ENCODE data around the gene DCTPP1. TPM values are rescaled to one million over a fixed set of nuclear protein-coding genes. Genes with fewer than 3 reads are reported as not detected.

Gene DCTPP1
- total and polyA plus RNA-seq, 2 of the 4 experiments (the other 2 are of a cell fraction), result 24.9 to 45.5 TPM

GRCh38 chr16:30473231-30474073 lies 43.6 kb upstream of the DCTPP1 start:
- dilution Hi-C loops (cut with HindIII; ENCODE audit: low sequenced_read_pairs, unreplicated experiment) (no loop called here), in situ Hi-C loops (cut with MboI; ENCODE audit: low sequenced_read_pairs) (no loop called here), intact Hi-C loops (cut with micrococcal nuclease) (no loop called here)
- Histone ChIP-seq H2BK5ac (ENCODE audit: low read depth, low read length, poor library complexity, severe bottlenecking) (no peak overlapping the region), H2AK5ac (ENCODE audit: low read depth, low read length) (no peak overlapping the region), H2BK20ac (ENCODE audit: low read depth, low read length) (no peak overlapping the region), H3K79me1 (ENCODE audit: low read depth in 1 of 2, low read length in 2 of 2) (no peaks in the 10 kb centered on the region), H4K5ac (ENCODE audit: low read depth, low read length) (no peak overlapping the region), H4K8ac (ENCODE audit: low read depth in 2 of 2, low read length in 2 of 2) (no peak overlapping the region), H3K4ac (ENCODE audit: low read depth, low read length) (no peak overlapping the region), H2BK120ac (ENCODE audit: low read depth, low read length) (no peak overlapping the region), H3K18ac (ENCODE audit: low read depth, low read length) (no peak overlapping the region), H3K9ac (ENCODE audit: low read depth, low read length) (no peak overlapping the region), H2AK9ac (replicated peaks; ENCODE audit: low read depth, low read length, poor library complexity) (no peak overlapping the region), H3K9me3 (ENCODE audit: control insufficient read depth, insufficient read depth, low read length) (no peaks in the 10 kb centered on the region), H3K27ac (ENCODE audit: insufficient read depth, low read length) (no peak overlapping the region), H3K14ac (replicated peaks; ENCODE audit: low read depth, low read length) (no peak overlapping the region), H3K36me3 (ENCODE audit: control insufficient read depth, insufficient read depth, low read length) (no peaks in the 10 kb centered on the region), H2BK15ac (ENCODE audit: low read depth, low read length) (no peak overlapping the region), H4K20me1 (ENCODE audit: insufficient read depth, low read length) (no peaks in the 10 kb centered on the region), H4K91ac (ENCODE audit: insufficient read depth, low read depth, low read length) (no peak overlapping the region), H3K4me1 (ENCODE audit: control insufficient read depth, insufficient read depth, low read length) (no peaks in the 10 kb centered on the region), H3K4me2 (ENCODE audit: low read depth, low read length) (no peak overlapping the region), H3K9me1 (ENCODE audit: insufficient read depth, low read length) (no peaks in the 10 kb centered on the region), H3K4me3 (ENCODE audit: insufficient read depth, low read depth, low read length) (no peak overlapping the region), H2AFZ (replicated peaks; ENCODE audit: low read length, poor library complexity) (no peak overlapping the region), H3K27me3 (ENCODE audit: control insufficient read depth, insufficient read depth, low read length) (peaks cover 37% of the 10 kb centered on the region), H3K23ac (ENCODE audit: low read depth, low read length) (no peak overlapping the region), H3K56ac (ENCODE audit: extremely low read depth, insufficient read depth, low read length) (no peak overlapping the region)
- DNase-seq, result no peak
- POLR2A ChIA-PET (ENCODE audit: unreplicated experiment), result no interaction called here
- 57% methylated on average over 5 of the region's 19 CpGs; no CpG with 5 or more reads in 1 of the 2 experiments for WGBS, 2 experiments (ENCODE audit: extremely low coverage in 2 of 2, insufficient read length in 1 of 2)
- TF ChIP-seq, protein P1, sequence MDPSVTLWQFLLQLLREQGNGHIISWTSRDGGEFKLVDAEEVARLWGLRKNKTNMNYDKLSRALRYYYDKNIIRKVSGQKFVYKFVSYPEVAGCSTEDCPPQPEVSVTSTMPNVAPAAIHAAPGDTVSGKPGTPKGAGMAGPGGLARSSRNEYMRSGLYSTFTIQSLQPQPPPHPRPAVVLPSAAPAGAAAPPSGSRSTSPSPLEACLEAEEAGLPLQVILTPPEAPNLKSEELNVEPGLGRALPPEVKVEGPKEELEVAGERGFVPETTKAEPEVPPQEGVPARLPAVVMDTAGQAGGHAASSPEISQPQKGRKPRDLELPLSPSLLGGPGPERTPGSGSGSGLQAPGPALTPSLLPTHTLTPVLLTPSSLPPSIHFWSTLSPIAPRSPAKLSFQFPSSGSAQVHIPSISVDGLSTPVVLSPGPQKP (IDR thresholded peaks at IDR 0.05; ENCODE audit: borderline replicate concordance, low read depth, low read length), result no peak
- no peak for TF ChIP-seq RCOR1 (IDR thresholded peaks at IDR 0.05; ENCODE audit: insufficient replicate concordance, low read length)
- no peak for TF ChIP-seq NFE2L2 (IDR thresholded peaks at IDR 0.05; ENCODE audit: low read depth, low read length)
- TF ChIP-seq RFX5 (IDR thresholded peaks at IDR 0.05; ENCODE audit: low read depth, low read length), result no peak
- TF ChIP-seq CEBPB (IDR thresholded peaks at IDR 0.05; ENCODE audit: low read depth, low read length), result no peak
- no peak for TF ChIP-seq RAD21 (IDR thresholded peaks at IDR 0.05; ENCODE audit: low read length)
- no peak for TF ChIP-seq BHLHE40 (IDR thresholded peaks at IDR 0.05; ENCODE audit: low read depth, low read length)
- TF ChIP-seq, protein P2, sequence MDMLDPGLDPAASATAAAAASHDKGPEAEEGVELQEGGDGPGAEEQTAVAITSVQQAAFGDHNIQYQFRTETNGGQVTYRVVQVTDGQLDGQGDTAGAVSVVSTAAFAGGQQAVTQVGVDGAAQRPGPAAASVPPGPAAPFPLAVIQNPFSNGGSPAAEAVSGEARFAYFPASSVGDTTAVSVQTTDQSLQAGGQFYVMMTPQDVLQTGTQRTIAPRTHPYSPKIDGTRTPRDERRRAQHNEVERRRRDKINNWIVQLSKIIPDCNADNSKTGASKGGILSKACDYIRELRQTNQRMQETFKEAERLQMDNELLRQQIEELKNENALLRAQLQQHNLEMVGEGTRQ (IDR thresholded peaks at IDR 0.05; ENCODE audit: low read depth, low read length), result no peak
- TF ChIP-seq, protein P3, sequence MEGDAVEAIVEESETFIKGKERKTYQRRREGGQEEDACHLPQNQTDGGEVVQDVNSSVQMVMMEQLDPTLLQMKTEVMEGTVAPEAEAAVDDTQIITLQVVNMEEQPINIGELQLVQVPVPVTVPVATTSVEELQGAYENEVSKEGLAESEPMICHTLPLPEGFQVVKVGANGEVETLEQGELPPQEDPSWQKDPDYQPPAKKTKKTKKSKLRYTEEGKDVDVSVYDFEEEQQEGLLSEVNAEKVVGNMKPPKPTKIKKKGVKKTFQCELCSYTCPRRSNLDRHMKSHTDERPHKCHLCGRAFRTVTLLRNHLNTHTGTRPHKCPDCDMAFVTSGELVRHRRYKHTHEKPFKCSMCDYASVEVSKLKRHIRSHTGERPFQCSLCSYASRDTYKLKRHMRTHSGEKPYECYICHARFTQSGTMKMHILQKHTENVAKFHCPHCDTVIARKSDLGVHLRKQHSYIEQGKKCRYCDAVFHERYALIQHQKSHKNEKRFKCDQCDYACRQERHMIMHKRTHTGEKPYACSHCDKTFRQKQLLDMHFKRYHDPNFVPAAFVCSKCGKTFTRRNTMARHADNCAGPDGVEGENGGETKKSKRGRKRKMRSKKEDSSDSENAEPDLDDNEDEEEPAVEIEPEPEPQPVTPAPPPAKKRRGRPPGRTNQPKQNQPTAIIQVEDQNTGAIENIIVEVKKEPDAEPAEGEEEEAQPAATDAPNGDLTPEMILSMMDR (conservative IDR thresholded peaks at IDR 0.05; ENCODE audit: low read depth, low read length), result no peak
- no peak for TF ChIP-seq SMC3 (IDR thresholded peaks at IDR 0.05; ENCODE audit: low read depth, low read length)
- no peak for TF ChIP-seq MAFK (IDR thresholded peaks at IDR 0.05; ENCODE audit: low read depth, low read length)
- no peak for TF ChIP-seq FOS (IDR thresholded peaks at IDR 0.05; ENCODE audit: low read depth, low read length)
- no peak for TF ChIP-seq CHD1 (IDR thresholded peaks at IDR 0.05; ENCODE audit: low read depth, low read length)
- TF ChIP-seq POLR2A (IDR thresholded peaks at IDR 0.05; ENCODE audit: low read depth, low read length), result no peak
- TF ChIP-seq MXI1 (IDR thresholded peaks at IDR 0.05; ENCODE audit: borderline replicate concordance, low read depth, low read length), result no peak
- no TSS peak for BruUV-seq (replicated peaks)
- CTCF ChIA-PET, result no interaction called here
- no peak for ATAC-seq (ENCODE audit: low read depth)
